ENCODE data around the gene GMDS.

The GMDS gene

DNA sequence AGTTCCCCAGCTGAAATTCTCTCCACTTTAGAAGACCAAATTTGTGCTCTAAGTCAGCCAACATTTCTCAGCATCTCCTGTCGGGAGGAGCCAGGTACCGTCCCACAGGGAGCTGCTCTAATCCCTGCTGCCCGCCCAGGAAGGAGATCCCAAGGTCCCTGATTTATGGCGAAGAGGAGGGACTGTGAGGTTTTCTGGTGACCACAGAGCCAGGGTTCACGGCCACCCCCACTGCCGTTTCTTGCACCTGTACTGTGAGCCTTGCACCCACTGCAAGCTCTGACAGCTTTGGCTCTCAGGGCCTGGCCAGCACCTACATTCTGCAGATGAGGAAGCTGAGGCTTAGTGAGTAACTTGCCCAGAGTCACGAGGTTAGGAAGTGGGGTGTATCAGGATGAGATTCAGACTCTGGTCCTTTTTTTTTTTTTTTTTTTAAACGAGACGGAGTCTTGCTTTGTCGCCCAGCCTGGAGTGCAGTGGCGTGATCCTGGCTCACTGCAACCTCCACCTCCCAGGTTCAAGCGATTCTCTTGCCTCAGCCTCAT, 600.8 kb downstream of the GMDS start:
- no peak for DNase-seq (ENCODE audit: low read depth)

DNA sequence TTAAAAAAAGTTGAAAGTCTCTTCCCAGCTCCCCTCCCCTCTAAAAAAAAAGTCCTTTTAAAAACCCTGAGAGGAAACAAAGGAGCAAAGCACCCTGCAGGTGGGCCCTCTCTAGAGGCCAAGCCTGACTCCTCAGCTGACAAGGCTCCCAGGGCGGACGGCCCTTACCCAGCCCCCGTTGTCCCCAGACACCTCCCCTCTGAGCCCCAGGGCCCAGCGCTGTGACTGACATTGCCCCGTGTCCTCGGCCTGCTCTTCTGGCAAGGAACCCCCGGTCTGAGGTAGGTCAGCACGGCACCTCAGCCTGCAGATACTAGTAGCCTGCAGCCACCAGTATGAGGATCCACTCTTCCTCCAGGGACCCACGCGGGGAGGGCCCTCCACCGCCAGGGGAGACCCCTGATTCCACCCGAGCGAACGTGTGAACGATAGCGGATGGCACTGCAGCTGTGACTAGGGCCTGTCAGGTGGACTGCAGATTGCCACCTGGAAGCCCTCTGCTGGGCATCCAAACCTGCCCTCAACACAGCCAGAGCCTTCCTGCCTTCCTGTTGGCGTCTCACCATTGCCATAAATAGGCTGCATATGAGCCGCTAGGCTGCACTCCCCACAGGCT, 601.5 kb downstream of the GMDS start:
- no peak for DNase-seq (ENCODE audit: low read depth)

DNA sequence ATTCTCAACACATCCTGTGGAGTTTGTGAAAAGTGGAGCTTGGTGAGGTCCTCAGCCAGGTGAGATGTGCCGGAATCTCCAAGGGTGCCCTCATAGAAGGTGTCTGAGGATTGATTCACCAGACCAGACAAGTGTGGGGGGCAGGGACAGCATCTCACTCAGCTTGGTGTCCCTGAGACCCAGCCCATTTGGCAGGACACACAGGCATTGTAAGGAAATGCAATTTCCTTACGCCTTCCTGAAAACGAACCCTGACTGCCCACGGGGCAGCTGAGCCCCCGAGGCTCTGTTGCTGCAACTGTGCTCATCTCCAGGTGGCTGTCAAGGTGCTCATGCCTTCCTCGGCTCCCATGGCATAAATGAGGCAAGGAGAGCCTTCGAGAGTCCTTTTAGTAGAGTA, 602.3 kb downstream of the GMDS start:
- DNase-seq (ENCODE audit: low read depth) = no peak

DNA sequence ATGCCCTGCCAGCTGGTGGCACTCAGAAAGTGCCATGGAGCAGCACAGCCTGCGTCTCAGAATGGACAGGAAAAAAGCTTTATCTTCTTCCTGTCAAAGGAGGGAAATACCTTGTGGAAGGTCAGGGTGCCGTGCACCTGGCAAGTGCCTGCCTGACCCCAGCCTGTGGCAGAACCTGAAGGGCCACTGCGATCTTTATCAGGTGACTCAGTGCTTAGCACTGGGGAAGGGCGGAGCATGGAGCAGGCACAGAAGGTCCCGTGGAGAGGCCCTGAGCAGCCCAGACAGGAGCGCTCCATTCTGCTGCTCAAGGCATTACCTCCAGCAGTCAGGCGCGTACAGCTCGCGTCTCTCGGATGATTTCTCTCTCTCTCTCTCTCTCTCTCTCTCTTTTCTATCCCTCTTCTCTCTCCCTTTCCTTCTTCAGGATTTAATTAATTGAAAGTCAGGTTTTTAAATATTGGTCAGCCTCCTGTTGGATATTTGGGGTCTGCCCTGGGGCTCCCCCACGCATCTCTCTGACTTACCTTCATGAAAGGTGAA, 604.0 kb downstream of the GMDS start:
- DNase-seq (ENCODE audit: low read depth) = no peak

DNA sequence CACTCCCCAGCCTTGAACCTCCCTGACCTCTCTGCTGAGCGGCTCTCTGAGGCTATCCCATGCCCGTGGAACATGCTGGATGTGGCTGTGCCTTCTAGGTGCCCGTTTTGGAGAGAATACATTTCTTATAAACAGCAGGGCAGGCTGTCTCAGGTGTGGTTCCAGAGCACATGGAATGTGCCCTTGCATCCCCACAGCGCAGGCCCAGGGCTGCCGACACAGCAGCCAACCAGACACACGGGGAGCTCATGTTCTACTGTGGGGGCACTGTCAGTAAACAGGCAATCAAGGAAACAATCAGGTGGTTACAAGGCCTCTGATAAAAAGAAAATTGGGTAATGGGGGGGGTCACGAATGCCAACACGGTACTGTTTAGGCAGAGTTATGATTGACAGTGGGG, 604.9 kb downstream of the GMDS start:
- DNase-seq (ENCODE audit: low read depth) = no peak

DNA sequence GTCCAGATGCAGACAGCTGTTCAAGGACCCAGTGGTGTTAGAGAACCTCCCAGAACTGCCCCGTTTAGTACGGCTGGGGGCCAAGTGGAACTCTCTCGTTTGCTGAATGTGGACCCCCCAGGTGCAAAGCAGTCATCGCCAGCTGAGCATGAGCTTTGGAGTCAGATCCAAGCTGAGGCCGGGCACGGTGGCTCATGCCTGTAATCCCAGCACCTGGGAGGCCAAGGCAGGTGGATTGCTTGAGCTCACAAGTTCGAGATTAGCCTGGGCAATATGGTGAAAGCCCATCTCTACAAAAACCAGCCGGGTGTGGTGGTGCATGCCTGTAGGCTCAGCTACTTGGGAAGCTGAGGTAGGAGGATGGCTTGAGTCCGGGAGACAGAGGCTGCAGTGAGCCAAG, 606.0 kb downstream of the GMDS start:
- DNase-seq (ENCODE audit: low read depth) = no peak

DNA sequence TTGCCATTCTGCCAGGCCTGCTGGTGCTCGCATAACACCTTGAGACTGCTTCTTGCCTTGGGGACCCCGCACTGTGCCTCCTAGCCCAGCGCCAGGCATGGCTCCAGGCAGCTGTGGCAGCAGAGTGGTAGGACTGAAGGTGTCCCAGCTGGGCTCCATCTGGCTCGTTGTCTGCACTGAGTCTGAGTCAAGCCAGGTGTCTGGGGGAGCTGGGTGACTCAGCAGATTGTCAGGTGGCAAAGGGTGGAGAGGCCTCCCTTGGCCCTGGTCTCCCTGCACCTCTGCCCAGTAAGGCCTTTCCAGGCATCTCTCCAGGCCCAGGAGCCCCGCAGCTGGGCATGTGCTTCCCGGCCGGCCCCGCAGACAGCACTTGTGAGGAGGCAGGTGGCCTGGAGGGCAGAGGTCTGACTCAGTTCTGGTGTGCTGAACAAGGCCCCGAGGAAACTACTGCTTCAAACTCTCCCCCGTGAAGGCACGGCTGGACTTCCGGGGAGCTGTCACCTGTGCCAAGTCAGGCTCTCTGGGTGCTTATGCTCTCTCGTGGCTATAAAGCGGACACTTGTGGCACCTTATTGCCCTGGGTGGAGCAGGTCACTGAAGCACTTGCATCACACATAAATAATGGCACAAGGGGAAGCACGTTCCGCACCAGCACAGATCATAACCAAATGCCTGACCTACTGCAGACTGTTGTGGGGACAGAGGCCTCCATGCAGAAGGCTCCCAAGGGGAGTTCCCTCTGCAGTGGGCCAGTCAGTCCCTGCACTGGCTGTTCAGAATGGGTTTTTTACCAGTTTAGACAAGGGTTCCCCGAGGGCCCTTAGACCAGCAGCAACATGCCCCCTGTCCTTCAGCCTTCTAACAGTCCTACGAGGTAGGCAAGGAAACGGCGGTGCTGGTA, 608.2 kb downstream of the GMDS start:
- DNase-seq (ENCODE audit: low read depth) = no peak

DNA sequence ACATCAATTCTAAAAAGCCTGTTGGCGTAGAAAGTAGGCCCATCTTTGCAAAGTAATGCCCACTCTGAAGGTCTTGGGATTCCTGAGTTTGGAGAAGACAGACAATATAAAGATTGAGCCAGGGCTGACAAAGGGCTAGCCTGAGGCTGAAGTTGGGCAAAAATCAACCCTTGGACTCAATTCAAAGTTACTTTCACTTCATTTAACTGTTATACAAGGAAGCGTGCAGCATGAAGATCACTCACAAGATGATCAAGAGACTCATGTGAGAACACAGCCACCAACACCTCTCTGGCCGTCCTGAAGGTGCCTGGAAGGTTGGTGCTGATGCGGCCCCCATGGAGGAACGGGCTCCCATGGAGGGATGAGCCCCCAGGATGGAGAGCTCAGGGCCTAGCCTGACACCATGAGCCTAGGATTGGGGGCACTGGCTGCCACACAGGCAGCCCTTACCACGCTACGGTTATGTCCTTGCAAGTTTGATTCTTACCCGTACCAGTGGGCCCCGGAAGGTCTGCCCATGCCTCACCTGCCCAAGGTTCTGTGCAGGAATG, 609.1 kb downstream of the GMDS start:
- DNase-seq (ENCODE audit: low read depth) = no peak

DNA sequence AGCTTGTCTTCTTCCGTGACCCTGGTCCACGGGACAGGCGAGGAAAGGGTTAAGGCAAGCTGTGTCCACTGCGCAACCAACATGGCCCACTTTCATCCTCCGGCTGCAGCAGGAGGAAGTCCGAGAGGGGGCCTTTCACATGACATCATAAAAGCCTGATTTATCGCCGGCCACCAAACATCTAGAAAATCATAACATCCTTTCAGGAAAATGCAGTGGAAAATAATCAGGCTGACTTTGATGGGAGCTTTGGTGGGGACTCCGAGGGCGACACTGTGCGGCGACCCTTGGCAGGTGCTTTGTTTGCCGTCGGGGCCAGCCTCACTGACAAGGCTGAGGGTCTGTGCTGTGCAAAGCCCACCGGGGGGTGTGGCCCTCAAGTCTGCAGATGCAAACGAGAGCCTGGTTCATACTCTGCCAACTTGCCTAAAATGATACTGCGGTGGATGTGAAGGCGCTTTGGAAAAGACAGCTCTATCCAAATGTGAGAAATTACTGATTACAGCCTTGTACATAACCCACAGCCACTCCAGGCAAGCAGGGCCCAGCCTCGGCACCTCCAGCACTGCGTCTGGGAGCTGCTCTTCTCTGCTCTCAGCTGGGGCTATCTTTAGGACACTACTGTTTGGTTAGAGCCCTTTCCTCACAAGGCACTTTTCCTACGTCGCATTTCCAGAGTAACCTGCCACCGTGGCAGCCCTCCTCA, 609.9 kb downstream of the GMDS start:
- no peak for DNase-seq (ENCODE audit: low read depth)

DNA sequence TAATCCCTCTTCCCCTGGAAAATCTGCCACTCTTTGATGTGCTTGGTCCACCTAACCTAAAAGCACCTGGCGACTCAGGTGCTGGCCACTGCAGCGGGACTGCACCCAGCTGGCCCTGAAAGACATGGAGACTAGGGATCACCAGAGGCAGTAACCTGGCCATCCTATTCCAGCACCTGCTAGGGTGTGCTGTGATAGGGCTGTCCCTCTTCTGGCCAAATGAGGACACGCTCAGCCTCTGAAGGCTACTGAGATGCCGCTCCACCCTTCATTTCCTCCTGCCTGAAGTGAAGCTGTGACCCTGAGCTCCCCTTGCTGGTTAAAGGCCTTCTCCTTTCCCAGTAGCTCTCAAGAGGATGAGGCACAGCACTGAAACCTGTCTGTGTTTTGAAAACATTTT, 611.3 kb downstream of the GMDS start:
- DNase-seq (ENCODE audit: low read depth) = no peak

DNA sequence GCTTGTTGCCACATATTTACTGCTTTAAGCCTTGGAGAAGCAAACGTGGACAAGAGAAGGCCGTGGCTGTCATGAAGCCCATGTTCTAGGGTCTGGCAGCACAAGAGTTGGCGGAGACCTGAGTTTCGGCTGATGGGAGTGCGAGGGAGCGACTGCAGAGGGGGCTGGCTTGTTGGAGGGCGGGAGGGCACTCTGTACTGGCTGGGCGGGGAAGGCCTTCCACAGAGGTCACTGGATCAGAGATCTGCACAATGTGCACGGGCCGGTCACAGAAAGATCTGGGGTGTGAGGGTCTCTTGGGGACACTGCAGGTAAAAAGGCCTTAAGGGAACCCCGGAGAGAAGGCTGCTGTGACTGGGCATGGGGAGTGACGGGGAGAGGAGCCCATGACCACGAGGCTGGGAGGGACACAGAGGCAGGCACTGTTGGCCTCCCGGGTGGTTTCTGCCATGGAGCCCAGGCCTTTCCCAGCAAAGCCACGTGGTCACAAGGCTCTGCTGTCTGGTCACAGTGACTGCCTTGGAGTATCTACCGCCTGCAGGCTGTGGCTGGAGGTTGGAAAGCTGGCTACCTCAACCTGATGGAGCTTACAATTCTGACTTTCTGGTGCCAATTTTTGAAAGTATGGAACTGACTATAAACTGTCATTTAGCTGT, 611.9 kb downstream of the GMDS start:
- no peak for DNase-seq (ENCODE audit: low read depth)

DNA sequence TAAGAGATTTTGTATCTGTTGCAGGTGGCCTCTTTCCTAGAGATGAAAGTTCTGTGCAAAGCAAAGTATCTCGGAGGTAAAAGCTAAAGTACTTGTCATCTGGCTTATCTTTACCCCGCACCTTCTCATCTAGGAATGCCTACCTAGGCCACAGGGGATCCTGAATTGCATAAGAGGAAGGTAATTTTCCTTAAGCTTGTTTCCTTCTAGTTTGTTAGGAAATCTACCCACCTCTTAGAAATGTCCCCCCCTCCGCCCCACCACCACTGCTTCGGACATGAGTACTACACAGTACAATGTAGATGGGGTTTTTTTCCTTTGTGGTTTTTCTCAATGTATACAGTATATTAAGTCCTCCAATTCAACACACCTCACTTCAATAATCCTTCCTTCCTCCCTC, 614.2 kb downstream of the GMDS start:
- DNase-seq (ENCODE audit: low read depth) = no peak

DNA sequence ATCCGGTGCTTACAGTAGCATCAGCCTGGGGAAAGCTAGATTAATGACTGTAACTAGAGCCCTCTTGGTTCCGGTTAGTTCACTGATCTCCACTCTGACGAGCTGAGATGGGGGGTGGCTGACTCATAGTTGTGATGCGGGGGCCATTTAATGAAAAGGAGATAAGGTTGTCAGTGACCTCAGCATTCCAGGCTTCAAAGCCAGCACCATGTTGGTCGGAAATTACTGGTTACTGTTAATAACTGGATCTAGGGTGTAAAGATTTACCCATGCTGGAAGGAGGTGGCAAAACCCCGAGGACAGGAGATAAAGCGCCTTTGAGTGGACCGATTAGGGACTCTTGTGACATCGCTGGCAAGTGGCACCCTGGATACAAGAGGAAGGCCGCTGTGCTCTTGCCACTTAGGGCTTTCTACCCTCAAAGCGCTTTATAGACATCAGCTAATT, 614.6 kb downstream of the GMDS start:
- no peak for DNase-seq (ENCODE audit: low read depth)

DNA sequence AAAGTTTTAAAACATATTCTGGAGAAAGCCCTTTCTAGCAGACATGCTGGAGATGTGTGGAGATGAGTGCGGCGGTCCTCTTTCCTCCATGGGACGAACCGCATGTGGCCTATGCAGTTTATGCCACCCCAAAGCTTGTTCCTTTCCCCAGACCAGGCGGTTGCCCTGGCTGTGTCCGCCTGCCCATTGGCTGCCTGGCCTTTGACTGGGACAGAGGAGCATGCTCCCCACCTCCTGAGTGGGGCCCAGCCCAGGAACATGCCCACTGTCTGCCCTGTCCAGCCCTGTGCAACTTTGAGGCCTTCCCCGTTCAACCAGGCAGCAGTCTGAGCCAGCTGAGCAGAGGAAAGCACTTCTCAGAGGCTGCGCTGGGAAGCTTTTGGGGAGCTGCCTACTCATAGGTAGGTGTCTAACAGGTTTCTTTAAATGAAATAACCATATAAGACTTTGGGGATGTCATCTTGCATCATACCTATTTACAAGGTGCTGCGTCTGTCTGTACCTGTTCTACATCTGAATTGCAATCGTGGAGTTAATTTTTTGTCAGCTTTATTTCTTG, 615.1 kb downstream of the GMDS start:
- no peak for DNase-seq (ENCODE audit: low read depth)

DNA sequence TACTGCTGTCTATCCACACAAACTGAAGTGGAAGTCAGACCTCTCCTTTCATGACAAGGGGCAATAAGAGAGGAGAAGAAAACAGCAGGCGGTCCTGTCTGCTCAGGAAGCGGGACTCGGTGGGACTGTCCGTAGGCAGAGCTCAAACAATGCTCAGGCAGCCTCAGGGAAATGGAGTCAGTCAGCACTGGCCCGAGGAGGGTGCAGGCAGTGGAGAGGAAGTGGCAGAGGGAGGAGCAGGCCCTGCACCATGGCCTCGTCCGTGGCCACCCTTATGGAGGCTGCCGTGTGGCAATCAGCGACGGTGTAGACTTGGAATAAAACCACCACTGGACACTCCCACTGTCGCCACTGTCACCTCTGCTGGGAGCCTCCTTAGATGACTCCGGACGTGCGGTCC, 616.1 kb downstream of the GMDS start:
- no peak for DNase-seq (ENCODE audit: low read depth)

DNA sequence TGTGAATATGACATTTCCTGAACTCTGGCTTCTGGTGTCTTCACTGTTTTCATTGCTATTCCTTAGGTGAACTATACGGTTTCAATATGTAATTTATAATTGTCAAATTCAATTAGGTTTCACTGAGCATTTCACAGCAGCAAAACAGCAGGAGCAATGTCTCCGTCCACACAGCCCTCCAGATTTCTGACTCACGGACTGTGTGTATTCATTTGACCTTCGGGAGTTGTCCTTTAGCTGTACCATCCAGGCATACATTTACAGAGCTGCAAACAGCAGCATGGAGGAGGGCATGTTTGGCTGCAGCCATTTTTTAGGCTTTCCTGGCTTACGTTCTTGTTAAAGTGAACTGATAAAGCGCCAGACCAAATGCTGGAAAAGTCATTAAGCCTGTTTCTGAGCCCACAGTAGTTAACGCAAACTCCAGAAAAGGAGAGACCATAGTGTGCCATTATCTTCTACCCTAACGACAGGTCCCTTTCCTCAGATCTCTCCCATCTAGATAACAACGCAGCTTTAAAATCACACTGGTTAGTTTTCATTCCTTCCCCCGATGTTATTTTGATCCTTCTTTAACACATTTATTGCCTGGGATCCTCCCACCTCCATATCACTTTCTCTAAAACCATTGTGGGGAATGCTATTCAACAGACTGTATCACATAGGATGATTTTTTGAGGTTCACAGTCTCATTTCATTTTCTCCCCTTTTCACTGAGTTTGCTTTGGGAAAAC, 617.4 kb downstream of the GMDS start:
- DNase-seq (ENCODE audit: low read depth) = no peak

DNA sequence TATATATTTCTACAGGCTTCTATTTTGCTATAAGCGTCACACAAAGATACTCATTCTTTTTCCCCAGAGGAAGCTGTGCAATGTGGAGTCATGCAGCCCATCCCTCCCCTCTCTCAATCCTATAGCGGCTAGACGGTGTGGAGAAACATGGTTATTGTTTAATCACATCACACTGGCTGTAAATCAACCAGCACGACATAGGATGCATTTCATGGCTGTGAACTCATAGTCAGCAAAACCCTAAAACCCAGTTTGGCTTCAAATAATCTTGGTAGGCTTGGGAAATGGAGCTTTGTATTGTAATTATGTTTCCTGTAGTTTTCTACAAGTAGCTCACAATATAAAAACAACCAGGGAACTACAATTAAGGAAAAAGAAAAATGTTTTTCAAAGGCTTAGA, 618.9 kb downstream of the GMDS start:
- no peak for DNase-seq (ENCODE audit: low read depth)

DNA sequence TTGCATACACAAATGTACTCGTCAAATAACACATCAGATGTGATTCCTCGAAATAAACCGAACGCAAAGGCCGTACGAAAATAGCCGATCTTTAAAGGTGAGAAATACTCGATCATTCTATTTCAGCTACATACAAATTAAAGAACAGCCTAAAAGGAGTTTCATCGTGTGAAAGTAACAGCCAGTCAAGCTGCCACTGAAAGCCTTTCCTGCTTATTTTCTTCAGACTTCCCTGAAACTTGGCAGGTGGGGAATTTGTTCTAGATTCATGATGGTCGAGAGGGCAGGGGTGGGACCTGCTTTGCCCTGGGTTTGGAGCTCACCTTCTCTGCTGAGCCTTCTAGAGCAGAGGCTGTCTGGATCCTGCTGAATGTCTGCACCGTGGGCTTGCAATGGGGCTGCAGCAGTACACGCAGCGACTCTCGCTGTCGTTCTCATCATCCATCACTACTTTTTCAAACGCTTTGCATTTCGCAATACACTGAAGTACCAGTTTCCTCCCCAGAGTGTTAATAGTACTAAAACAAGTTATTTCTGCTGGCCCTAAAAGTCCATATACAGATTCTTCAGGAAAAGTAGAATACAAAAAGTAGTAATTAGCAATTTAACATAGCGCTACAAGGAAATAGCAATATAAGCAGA, 619.5 kb downstream of the GMDS start:
- no peak for DNase-seq (ENCODE audit: low read depth)

DNA sequence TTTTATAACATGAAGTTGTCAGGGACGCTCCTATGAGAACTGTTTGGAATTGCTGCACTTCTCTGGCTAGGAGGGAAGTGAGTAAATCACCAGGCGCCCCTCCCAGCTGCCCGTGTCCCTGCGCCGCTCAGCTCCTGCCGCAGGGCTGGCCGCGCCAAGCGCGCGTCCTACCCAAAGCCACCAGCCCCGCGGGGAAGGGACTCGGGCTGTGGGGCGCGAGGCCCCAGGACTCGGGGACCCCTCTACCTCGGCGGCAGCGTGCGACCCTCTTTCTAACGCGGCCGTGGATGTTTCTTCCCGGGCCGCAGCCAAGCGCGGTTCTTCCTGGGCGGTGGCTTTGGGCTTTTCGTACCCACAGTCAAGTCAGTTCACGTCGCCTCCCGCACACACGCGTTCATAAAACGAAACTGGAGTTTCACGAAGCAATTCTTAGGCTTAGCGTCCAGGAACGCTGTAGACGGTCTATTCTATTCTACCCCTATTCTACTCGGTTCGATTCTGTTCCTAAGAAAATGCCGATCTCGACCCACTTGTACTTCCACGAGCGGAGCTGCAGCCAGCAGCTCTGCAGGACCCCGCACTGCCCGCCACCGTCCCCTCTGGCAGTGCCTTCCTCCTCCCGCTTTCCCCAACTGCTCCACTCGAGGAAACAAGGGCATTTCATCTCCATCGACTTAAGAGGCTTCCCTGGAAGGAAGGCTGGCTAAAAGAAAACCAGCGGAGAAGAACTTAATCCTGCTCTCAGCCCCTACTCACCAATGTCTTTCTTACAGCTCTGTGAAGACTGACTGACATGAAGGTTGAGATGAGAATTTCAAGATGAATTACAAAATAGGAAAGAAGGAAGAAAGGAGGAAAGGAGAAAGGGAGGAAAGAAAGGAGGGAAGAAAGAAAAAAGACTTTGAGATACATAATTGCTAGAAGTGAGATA, 620.3 kb downstream of the GMDS start:
- DNase-seq (ENCODE audit: low read depth) = no peak
